ENCODE measurements around the gene APAF1.

The APAF1 gene

DNA sequence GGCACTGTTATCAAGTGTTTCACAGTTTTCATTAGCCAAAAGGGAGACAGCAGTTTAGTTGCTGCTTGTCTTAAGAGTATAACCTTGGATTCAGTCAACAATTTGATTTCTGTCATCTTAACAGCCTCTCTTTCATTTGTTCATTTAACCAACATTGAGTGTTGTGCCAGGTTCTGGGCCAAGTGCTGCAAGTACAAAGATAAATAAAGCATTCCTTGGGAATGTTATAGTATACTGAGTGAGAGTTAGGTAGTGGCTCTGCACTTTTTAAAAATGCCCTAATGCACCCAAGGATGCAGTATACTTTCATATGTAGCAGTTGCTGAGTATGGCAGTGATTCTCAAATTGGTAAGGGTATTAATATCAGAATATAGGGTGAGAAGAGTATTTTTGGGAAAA is 15.4 kb downstream of the APAF1 start:
- DNase-seq = no peak

DNA sequence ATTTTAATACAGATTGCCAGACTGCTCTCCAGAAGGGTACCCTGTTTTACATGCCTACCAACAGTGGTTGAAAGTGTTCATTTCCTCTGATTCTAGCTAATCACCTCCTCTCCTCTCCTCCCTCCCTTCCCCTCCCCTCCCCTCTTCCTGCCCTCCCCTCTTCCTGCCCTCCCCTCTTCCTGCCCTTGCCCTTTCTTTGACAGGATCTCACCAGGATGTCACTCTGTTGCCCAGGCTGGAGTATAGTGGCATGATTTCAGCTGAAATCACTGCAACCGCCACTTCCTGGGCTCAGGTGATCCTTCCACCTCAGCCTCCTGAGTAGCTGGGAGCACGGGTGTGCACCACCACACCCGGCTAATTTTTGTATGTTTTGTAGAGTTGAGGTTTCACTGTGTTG is 24.7 kb downstream of the APAF1 start:
- no peak for DNase-seq

DNA sequence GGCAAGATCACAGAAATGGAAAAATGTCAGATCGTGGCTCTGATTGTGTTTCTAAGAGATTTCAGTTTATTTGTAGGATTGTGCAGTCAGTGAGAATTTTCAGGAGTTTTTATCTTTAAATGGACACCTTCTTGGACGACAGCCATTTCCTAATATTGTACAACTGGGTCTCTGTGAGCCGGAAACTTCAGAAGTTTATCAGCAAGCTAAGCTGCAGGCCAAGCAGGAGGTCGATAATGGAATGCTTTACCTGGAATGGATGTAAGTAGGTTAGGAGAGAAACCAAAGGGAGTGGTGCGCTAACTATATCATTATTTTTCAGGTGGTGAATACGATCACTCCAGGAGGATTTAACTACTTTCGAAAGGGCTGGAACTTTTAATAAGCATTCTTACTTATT is 26.4 kb downstream of the APAF1 start:
- DNase-seq = no peak

DNA sequence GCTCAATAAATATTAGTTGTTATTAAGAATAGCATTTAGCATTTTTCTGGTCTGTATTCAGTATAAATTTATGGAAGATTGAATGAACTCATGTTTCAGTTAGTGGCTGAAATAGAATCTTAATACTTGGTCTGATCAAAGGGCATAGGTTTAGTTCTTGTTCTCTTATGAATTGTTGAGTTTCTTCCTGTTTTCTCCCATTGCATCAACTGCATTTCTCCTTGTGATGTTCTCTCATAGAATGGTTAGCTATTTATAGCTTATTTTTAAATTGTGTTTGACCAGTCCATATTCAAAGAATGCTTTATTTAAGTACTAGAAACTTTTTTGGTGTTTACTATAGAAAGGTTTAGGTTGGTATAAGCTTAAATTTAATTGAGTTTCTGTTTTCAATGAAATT is 29.8 kb downstream of the APAF1 start:
- no peak for DNase-seq

DNA sequence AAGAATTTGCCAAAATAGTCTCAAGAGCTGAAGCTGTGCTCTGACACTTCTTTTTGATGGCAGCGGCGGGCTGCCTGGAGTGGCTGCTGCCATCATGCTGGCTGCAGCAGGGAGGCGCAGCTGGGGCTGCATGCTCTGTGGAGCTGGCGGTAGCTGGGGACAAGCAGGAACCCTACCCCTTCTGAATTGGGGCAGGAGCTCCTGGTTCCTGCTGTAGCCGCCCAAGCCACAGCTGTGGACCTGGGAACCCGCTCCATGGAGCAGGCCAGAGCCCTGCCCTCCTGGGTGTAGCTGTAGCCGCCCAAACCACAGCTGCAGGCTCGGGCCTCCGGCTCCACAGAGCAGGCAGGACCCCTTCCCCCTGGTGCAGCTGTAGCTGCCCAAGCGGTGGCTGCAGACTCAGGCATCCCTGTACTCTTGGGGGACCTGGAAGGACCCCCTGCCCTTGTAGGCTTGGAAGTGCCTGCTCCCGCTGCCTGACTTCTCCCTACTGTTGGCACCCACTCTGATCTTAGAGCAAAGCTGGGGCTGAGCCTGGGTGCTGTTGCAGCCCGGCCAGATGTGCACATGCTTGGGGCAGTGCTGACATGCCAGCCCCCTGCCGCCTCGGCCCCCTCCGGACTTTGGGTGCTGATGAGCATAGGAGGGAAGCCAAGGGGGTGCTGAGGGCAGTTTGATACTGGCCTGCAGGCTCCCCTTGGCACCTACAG is 33.3 kb downstream of the APAF1 start:
- no peak for DNase-seq

DNA sequence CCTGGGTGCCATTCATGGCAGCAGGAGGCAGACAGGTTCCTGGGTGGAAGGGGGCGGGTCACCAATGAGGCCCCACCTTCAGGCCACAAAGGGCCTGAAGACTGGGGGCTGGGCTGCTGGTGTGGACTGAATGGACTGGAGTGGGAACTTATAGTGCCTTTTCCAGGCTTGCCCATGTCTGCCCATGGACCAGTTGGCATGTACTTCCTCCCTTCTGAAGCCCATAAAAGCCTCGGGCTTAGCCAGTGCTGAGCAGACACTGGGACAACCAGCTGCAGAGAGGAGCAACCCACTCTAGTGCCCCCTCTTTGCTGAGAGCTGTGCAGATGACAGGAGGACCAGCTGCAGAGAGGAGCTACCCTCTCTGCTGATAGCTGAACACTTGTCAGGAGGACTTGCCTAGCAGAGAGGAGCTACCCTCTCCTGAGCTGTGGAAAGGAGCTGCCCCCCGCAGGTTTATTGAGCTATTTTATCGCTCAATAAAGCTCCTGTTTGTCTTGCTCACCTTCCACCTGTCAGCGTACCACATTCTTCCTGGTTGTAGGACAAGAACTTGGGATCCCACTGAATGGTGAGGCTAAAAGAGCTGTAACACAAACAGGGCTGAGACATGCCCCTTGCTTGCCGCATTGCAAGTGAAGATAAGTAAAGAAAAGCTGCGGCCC is 34.0 kb downstream of the APAF1 start:
- DNase-seq = no peak

DNA sequence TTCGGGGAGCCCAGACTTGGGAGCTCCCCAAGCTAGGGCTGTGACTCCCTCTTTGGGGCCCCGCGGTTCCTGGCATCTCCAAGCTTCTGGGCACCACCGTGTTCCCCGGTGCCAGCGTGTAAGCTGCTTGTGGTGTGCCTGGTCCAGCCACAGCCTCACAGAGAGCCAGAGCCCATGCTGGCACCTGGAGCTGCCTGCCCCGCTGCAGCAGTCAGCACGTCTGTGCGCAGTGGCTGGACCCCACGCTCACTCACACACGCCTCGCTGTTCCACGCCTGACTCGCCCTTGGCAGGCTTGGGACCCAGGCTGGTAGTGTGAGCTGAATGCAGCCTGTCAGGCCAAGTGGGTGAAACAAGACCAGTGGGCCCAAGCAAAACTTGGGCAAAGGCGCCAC is 34.5 kb downstream of the APAF1 start:
- no peak for DNase-seq

DNA sequence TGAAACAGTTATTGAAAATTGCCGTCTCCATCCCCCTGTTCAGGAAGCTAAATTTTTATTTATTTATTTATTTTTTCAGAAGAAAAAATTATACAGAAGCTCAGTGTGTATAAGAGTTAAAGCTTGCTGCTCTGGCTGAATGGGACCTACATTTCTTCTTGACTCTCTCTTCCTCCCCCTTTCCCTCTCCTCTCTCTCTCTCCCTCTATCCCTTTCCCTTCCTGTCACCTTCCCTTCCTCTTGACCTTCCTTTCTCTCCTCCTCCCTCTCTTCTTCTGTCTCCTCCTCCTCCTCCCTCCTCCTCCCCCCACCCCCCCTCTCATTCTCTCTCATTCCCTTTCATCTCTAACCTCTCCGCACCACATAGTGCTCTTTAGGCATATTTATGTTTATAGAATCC is 39.1 kb downstream of the APAF1 start:
- DNase-seq = no peak

DNA sequence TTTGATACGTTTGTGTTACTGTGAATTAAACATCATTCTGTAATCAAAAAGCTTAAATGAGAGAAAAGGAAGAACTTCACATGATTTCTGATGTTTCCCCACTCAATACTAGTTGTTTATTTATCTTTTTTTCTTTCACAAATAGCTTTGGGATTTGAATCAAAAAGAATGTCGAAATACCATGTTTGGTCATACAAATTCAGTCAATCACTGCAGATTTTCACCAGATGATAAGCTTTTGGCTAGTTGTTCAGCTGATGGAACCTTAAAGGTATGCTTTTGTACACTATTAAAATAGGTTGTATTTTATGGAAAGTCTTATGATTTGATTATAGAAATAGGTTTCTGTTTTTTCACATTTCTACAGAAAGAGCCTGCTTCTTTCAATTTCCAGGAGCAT is 41.5 kb downstream of the APAF1 start:
- DNase-seq = no peak

DNA sequence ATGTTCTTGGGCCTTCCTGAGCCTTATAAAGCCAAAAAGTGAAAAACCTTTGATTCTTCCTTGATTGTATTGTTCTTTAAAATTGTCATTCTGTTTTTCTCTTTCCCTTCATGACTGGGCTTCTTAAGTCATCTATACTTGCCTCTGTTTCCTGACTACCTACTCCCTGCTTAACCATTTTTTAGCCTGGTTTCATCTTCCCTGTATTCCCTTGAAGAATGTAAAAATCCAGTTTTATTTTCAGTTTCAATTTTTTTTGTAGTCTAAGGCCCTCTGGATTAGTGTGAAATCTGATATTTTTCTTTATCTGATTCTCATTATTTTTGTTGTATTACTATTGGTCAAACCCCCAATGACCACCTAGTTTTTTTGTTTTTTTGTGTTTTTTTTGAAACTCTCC is 46.3 kb downstream of the APAF1 start:
- no peak for DNase-seq

DNA sequence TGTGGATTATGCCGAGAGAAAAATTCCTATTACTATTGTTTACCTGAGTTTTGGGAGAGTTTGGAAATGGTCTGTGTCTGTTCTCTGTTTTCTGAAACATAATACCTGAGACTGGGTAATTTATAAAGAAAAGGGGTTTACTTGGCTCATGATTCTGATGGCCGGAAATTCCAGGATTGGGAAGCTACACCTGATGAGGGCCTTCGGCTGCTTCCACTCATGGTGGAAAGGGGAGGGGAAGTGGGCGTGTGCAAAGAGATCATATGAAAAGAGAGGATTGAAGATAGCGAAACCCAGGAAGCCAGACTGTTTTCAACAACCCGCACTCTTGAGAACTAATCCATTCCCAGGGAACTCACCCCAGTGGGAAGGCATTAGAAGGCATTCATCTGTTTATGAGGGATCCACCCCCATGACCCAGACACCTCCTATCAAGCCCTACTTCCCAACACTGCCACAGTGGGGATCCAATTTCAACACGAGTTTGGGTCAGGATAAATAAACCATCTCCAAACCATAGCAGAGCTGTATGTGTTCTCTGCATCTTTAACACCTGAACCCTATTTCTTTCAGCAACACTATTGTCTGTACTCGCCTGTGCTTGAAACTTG is 51.1 kb downstream of the APAF1 start:
- peak in 1 of 2 experiments; percentile 6 for DNase-seq

DNA sequence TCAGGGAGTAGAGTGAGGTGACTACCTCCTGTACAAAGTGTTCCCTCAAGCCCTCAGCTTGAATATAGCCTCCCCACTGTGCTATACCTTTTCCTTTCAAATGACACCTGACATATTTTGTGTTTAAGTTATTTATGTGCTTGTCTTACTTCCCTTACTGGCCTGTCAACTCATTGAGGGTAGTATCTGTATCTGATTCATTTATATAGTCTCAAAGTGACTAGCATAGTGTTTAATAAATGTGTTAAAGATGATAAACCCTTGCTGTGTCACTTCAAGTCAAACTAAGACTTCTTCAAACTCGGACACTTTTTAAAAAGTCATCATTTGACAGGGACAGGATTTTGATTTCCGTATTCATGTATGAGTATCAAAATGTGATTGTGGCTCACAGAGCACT is 52.1 kb downstream of the APAF1 start:
- DNase-seq = no peak

DNA sequence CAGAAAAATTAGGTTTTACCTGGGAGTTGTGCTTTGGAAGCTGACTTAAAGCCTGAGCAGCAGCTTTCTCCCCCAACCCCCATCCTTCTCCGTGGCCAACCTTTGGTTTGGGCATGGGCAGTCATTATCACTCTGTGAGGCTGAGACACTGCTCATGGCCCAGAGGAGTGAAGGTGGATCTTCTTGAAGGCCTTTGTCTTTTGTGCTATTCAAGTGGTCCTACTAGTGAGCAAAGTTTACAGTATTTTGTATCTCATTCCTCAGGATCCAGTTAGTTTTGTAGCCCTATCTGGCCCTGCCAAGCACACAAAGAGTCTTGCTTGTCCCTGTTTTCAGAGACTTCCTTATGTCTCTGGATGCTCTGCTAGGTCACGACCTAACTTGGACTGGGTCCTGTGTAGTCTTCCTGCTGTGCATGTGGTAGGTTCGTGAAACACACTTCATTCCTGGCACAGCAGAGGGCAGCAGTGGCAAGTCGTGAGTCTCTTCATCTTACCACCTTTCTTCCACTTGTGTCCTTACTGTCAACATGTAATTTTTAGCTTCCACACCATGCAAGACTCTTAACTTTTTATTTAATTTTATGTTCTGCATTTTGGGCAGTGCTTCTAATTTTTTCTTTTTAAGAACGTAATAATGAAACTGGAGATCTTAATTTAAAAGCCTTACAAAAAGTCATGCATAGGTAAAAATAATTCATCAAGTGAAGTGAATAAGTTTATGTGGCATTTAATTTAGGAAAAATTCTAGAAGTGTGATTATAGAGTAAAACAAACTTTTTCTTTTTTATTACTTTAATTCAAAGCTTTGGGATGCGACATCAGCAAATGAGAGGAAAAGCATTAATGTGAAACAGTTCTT is 53.7 kb downstream of the APAF1 start:
- peak; percentile 43 to 64 for DNase-seq

DNA sequence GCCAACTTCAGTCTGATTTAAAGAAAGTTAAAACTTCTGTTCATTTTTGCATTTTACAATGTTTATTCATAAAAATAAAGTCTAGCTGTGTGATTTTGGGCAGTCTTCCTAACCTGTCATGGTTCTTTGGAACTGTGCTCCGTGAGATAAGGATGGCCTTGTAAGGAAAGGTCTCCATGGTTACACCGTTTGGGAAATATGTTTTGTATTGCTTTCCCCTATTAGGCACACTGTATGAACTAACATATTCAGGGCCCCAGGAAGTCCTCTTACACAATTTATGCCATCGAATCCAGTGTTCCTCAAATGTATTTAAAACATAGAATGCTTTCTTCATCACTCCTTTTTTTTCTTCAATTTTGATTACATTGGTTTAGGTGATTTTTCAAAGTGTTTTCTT is 54.5 kb downstream of the APAF1 start:
- no peak for DNase-seq

DNA sequence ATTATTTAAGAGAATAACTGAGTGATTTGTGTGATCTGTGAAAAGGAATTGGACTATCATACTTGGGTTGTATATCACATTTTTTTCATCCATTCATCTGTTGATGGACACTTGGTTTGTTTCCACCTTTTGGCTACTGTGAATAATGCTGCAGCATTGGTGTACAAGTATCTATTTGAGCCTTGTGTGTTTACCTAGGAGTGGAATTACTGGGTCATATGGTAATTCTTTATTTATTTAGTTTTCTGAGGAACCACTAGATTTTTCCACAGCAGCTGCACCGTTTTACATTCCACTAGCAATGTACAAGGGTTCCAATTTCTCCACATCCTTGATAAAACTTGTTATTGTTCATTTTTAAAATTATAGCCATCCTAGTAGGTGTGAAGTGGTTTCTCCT is 56.1 kb downstream of the APAF1 start:
- DNase-seq = no peak

DNA sequence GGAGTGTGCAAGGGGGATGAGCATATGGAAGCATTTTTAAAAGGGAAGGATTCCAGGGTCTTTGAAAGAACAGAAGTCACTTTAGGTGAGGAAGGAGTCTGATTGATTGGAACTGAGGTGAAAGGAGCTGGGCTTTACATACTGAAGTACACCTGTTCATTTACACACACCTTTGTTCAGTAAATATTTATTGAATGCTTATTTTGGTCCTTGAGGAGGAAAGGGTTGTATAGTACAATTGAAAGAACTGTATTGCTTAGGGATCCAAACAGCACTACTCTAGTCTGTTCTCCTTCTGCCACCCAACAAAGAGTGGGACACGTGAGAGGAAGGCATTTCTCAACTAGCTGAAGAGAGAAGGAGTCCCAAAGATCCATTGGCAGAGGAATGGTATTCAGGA is 63.9 kb downstream of the APAF1 start:
- no peak for DNase-seq

DNA sequence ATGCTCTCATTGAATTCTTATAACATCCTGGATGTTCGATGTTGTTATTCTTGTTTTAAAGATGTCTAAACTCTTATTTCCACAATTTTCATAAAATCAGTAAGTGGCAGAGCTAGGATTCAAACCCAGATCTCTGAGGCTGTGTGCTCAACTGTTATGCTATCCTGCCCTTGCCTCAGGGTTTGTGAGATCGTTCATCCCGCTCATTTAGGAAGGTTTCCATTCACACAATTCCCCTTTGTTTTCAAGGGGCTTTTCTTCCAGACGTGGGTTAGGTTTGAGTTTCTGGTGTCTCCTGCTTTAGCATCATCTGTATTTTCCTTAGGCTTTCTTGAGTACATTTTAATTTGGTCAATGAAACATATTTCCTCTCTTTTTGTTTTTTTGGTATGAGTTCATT is 69.3 kb downstream of the APAF1 start:
- no peak for DNase-seq

DNA sequence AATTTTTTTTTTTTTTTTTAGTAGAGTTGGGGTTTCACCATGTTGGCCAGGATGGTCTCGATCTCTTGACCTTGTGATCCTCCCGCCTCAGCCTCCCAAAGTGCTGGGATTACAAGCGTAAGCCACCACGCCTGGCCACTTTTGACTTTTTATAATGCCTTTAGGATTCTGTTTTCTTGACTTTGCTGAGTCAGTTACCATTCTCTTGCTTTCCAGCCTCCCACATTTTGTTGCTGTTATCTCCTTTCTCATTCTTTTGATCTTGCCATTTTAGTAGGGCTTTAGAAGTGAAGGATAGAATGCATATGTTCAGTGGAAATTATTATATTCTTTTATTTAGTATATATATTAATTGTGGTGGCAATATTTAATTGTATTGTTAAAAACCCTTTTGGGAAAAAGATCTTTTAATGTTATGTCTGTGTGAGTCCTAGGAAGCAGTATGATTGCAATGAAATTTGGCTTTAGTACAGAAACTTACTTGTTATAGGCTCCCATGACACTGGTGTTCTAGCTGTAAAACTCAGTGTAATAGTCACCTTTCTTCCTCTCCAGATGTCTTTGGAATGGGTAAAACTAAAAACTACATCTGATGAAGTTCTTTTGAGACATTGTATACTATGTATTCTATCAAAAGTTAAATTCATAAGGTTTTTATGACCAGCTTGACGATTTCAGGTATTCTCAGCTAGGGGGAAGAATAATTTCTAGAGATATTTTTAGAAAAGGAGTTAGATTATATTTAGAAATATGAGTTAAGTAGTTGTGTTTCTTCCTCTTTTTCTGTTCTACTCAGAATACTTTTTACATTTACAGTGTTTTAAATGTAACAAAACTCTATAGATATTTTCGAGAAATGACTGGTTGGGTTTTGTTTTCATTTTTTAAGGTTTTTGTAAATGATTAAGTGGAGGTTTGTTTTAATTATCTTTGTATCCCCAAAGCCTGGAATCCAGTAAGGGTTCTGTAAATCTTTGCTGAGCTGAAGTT is 74.7 kb downstream of the APAF1 start:
- no peak for DNase-seq

DNA sequence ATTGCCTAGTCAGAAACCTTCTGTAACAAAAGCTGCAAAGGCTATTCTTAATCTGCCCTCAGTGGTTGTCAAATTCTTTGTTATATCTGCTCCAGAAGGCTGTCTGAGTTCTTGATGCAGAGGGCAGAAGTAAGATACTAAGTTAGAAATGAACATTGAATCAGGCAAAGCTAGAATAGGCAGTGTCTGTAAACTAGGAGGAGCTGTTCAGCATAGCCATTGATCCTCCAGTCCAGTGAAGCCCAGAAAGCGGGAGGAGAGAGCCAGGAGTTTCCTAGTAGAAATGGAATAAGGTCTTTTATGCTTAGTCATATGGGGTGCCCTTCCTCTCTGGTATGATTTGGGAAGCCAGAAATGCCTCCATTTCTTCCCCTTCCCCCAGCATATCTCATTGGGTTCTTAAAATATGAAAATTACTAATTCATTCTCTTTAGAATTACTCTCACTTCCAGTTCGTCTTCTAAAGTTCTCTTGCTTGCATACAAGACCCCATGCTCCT is 76.2 kb downstream of the APAF1 start:
- DNase-seq = no peak

DNA sequence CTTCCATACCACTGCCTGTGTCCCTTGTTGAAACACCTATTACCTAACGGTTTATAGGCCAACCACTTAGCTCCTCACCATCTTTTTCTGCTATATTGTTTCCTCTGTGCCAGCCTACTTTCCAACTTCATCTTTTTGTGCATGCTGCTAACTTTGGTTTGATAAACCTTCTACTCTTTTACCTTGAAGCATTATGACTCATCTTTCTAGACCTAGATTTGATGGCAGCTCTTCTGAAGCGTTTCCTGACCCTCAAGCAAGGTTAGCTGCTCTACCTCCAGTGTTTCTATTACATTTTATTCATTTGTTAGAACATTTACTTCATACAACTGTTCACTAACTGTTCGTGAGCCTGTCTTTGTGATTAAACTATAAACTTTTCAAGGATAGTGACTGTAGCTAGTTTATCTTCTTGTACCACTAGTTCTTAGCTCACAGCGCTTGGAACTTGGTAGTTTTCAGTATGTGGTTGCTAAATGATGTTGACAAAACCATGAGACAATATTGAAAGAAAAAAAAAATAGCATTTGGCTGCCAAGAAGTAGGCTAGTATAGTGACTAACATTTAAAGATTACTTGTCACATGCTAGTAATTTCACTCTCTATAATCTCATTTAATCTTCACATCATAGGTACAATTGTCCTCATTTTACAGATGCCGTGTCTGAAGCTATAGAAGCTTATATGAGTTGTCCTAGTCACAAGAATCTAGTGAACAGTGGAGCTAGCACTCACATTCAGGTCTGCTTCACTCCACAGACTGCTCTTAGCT is 79.5 kb downstream of the APAF1 start:
- no peak for DNase-seq

Data from NCI-H524 (cell line).